GM18861 (cell line): ENCODE data around the gene UVSSA.
"Not testable (repeated sequence)": the region's sequence is repeated elsewhere in the genome, so short reads cannot be mapped to it uniquely, and the experiment has no call there.

ENCODE experiments used
- ATAC-seq: cut with Tn5 transposase; IDR thresholded peaks from one replicate; pipeline ENCODE4 v1.9.1; 2021; ENCODE audit not compliant: unreplicated experiment

UVSSA gene

GRCh38 chr4:1362046-1362445 is 15.0 kb downstream of the UVSSA start:
- no peak for ATAC-seq

GRCh38 chr4:1362521-1362920 is 15.5 kb downstream of the UVSSA start:
- no peak for ATAC-seq

GRCh38 chr4:1363513-1363912 is 16.5 kb downstream of the UVSSA start:
- no peak for ATAC-seq

GRCh38 chr4:1364217-1364616 is 17.2 kb downstream of the UVSSA start:
- no peak for ATAC-seq

GRCh38 chr4:1364748-1365147 is 17.7 kb downstream of the UVSSA start:
- no peak for ATAC-seq

- no peak for ATAC-seq
These were observed 18.5 kb downstream of the UVSSA start for GRCh38 chr4:1365271-1366178.

- no peak for ATAC-seq
These were observed 19.6 kb downstream of the UVSSA start for GRCh38 chr4:1366371-1367229.

- no peak for ATAC-seq
These were observed 20.4 kb downstream of the UVSSA start for GRCh38 chr4:1367230-1367935.

GRCh38 chr4:1367936-1368289 is 20.9 kb downstream of the UVSSA start:
- ATAC-seq, result no peak

- ATAC-seq, result no peak
These were observed 21.5 kb downstream of the UVSSA start for GRCh38 chr4:1368421-1369090.

- ATAC-seq, result no peak
These were observed 22.1 kb downstream of the UVSSA start for GRCh38 chr4:1369091-1369450.

GRCh38 chr4:1369479-1370079 is 22.6 kb downstream of the UVSSA start:
- no peak for ATAC-seq

GRCh38 chr4:1370321-1371124 is 23.5 kb downstream of the UVSSA start:
- ATAC-seq, result no peak

- no peak for ATAC-seq
These were observed 24.5 kb downstream of the UVSSA start for GRCh38 chr4:1371176-1372165.

- not testable (repeated sequence) for ATAC-seq
These were observed 25.6 kb downstream of the UVSSA start for GRCh38 chr4:1372576-1372975.

GRCh38 chr4:1373892-1374705 is 27.1 kb downstream of the UVSSA start:
- no peak for ATAC-seq

GRCh38 chr4:1374706-1375045 is 27.7 kb downstream of the UVSSA start:
- no peak for ATAC-seq
